GM12872 (cell line): ENCODE measurements around the gene GNE.

Experiments used
- CTCF ChIP-seq: IDR thresholded peaks from 3 replicates; pipeline ENCODE4 v1.5.1; 2011; ENCODE audit warnings: low read depth, mild to moderate bottlenecking, low read length, moderate library complexity; ENCODE audit not compliant: insufficient read depth

GNE gene

GRCh38 chr9:36258208-36258995 lies at the start of gene GNE:
Gene GNE (minus strand): TSS chr9:36258448. CDS start chr9:36249355, 9,093 bp downstream.
- TF ChIP-seq CTCF: no peak

- TF ChIP-seq CTCF: no peak
Measured at GRCh38 chr9:36306471-36307306, 48.4 kb upstream of the GNE start.

- TF ChIP-seq CTCF: no peak
Measured at GRCh38 chr9:36301227-36301626, 43.0 kb upstream of the GNE start.

DNA sequence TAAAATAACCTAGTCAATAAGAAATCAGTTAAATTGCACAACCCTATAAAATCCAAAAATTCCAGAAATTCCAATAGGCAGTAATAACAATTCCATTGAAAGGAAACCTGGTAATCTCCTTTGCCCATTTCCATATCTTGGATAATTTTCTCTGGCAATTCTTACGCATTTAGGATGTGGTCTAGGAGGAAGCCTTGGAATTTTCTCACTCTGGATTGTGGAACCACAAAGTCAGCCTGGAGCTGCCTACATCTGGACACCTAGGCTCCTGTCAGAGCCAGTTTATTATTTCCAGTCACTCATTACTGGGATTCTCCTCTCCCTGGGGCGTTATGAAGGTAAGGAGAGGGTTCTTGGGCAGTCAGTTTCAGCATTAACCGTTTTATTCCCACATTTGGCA lies 40.3 kb upstream of the GNE start:
- TF ChIP-seq CTCF: no peak

DNA sequence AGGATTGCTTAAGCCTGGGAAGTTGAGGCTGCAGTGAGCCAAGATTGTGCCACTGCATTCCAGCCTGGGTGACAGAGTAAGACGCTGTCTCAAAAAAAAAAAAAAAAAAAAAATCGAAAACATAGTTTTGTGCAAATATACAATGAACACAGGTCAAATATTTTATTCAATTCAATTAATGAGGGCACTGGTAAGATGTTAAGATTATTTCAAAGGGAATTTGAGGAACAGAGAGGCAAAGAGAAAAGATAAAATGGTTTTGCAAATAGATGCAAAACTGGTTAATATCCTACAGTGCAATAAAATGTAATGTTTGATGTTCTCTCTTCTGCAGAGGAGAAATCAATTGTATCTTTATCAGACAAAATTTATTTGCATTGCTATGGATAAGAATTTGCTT lies 39.5 kb upstream of the GNE start:
- no peak for TF ChIP-seq CTCF

- no peak for TF ChIP-seq CTCF
Measured at GRCh38 chr9:36293918-36294317, 35.7 kb upstream of the GNE start.

GRCh38 chr9:36293171-36293570 lies 34.9 kb upstream of the GNE start:
- TF ChIP-seq CTCF: no peak
